DMS53 treated with DMSO at 0.1 percent for 48 hours (cell line): Measurements from ENCODE around the gene GTF2F2.

Source experiments
- DNase-seq: peaks from one replicate; lab custom pipeline; 2025; ENCODE audit not compliant: unreplicated experiment; lab: John Stamatoyannopoulos, UW

The GTF2F2 gene

GRCh38 chr13:45119991-45120864, at the start of gene GTF2F2:
Gene GTF2F2, plus strand, starts transcription at chr13:45120510. Its CDS starts 146 bp downstream, at chr13:45120656.
- DNase-seq, result peak; percentile 72

GRCh38 chr13:45073809-45074208, 46.5 kb upstream of the GTF2F2 start:
- no peak for DNase-seq

GRCh38 chr13:45074721-45075120, 45.6 kb upstream of the GTF2F2 start:
- DNase-seq, result no peak

- no peak for DNase-seq
These were observed 42.3 kb upstream of the GTF2F2 start for GRCh38 chr13:45078003-45078402.

- no peak for DNase-seq
These were observed 37.3 kb upstream of the GTF2F2 start for GRCh38 chr13:45082964-45083363.

- DNase-seq, result no peak
These were observed 35.8 kb upstream of the GTF2F2 start for GRCh38 chr13:45084515-45084914.

- no peak for DNase-seq
These were observed 33.8 kb upstream of the GTF2F2 start for GRCh38 chr13:45086484-45086883.

GRCh38 chr13:45092663-45093062, 27.6 kb upstream of the GTF2F2 start:
- no peak for DNase-seq

- DNase-seq, result no peak
These were observed 19.6 kb upstream of the GTF2F2 start for GRCh38 chr13:45100573-45101262.

- DNase-seq, result no peak
These were observed 18.8 kb upstream of the GTF2F2 start for GRCh38 chr13:45101327-45102018.

GRCh38 chr13:45102136-45102507, 18.2 kb upstream of the GTF2F2 start:
- DNase-seq, result no peak

GRCh38 chr13:45103449-45103848, 16.9 kb upstream of the GTF2F2 start:
- no peak for DNase-seq

- no peak for DNase-seq
These were observed 16.0 kb upstream of the GTF2F2 start for GRCh38 chr13:45104261-45104660.

GRCh38 chr13:45105895-45106294, 14.4 kb upstream of the GTF2F2 start:
- DNase-seq, result no peak

- no peak for DNase-seq
These were observed 12.8 kb upstream of the GTF2F2 start for GRCh38 chr13:45107539-45107938.

GRCh38 chr13:45108716-45109101, 11.6 kb upstream of the GTF2F2 start:
- DNase-seq, result no peak

- DNase-seq, result no peak
These were observed 11.1 kb upstream of the GTF2F2 start for GRCh38 chr13:45109102-45109720.

- DNase-seq, result no peak
These were observed 6.8 kb upstream of the GTF2F2 start for GRCh38 chr13:45113233-45114224.

- DNase-seq, result no peak
These were observed 780 bp upstream of the GTF2F2 start for GRCh38 chr13:45119469-45119990.
